A204.1 (cell line): Measurements from ENCODE around the gene RAD51AP1.

Source experiments
- FAIRE-seq: peaks from 2 replicates; lab custom pipeline; 2012; peaks lifted over from hg19 to GRCh38; lab: Jason Lieb, UNC

The RAD51AP1 gene

DNA sequence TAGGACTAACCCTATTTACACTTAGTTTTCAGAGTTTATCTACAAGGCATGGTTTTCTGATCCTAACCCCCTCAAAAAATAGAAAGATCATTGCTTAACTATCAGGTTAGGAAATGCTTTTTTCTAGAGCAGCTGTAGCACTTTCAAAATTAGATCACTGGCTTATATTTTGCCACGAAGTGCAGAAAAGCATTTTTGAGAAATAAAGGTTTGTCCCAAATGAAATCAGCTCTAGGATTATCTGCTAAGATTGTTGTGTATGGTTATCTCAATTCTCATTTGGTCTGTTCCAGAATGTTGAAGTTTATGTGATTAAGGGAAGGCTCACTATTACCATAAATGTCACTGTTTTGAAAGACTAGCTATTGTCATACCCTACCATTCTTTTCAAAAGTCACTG, 13.5 kb downstream of the RAD51AP1 start:
- FAIRE-seq, result no peak

DNA sequence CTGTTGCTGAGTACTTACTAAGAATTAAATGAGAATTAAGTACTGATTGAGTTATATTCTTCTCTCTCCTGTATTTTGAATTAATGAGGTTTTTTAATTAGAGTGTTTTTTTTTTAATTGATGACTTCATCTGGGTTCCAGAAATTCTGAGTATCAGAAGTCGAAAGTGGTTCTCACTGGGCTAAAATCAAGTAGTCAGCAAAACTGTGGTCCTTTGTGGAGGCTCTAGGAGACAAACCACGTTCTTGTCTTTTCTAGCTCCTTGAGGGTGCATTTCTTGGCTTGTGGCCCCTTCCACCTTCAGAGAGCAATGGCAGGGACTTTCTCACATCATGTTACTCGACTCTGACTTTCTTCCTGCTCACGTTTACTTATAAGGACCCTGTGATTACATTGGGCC, 15.3 kb downstream of the RAD51AP1 start:
- no peak for FAIRE-seq

DNA sequence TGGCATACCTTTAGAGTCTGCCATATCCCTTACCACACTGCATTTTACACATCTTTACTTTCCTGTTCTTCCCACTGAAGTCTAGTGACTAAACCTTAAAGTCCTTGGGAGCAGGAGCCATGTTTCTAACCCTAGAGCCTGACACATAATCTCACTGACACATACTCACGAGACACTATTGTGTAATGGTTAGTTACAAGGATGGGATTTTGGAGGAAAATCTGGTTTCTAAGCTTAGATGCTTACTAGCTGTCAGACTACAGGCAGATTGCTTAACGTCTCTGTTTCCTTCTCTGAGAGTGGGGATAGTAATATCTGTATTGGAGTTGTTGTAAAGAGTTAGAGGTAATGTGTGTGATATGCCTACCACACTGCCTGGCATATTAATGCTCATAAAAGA, 17.1 kb downstream of the RAD51AP1 start:
- FAIRE-seq, result no peak

DNA sequence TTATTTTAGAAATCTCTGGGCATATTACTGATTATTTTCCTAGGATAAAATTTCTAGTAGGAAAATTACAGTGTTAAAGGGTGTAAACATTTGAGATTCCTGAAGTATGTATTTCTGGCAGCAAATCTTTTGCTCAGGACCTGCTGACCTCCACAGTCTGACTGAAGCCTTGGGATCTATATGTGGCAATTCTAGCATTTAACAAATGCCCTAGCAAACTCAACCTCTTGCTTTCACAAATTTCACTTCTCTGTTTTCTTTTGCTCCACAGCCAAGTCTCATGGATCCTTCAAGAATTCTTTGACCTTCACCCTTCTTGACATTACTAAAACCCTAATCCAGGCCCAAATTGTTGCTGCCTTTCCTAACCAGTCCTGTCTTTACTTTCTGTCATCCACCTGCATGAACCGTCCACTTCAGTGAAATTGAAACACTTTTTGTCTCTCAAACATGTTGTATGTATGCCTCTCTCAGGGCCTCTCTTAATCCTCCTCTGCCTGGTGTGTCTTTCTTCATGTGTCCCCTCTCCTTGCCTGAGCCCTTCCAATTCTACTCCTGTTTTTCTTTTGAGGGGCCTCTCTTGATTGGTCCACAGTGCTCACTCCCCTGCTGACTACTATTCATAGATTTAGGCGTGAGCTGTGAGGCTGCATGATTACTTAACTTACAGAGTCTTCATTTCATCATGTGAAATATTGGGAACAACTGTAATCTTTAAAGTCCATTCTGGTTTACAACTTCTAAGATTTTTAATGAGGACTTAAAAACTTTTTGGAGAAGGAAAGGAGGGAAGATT, 18.2 kb downstream of the RAD51AP1 start:
- no peak for FAIRE-seq

DNA sequence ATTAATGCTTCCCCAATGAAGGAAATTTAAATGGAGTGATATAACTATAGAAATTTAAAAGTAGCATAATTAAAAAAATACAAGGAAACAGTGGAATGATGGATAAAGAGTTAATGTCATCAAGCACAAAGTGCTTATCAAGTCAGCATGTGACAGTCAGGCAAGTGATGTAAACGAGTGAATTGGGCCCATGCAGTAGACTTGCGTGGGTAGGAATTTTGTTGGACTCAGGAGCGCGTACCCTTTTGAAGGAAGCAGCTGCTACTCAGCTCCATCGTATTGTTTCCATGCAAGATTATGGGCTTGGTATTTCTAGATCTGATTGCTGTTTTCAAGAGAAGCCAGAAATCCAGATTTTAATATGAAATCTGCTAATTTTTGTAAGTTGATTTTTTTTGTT, 18.9 kb downstream of the RAD51AP1 start:
- FAIRE-seq, result no peak

DNA sequence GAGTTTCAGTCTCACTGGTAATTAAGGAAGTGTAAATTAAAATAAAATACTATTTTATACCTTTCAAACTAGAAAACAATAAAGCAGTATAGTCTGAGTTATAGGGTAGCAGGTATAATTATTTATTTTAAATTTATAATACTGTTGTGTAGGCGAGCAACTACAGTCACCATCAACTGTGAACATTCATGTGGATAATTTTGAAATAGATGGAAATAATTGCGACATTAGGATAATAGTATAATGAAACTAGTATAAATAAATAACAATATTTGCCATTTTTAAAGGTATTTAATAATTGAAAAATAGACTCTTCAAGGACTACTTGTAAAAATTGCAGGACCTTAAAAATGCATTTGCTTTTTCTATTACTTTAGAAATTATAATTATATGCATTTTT, 19.5 kb downstream of the RAD51AP1 start:
- FAIRE-seq, result no peak

DNA sequence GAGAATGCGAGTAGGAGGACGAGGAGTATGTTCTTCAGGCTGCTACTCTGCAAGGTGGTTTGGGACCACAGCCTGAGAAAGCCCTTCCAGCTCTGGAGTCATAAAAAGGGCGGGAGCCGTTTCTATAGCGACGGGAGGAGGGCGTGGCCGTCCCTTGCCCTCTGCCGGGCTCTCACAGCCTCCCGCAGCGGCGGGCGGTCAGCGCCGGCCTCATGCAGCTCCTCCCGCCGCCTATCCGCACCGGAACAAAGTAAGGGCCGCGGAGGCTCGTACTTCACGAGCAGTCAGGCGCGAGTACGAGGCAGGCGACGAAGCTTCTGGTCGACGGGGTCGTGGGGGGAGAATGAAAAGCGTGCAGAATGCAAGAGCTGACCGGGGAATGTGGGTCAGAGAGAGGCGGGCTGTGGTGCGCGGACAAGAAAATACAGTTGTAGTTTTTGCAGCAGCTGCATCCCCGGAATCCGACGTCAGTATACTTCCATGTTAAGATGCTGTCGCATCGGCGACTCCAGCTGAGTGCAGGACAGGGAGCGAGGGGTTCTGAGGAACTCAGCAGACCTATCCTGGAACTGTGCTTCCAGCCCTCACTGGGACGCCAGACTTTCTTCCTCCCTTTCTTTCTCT, 23.5 kb downstream of the RAD51AP1 start, which contains the start of gene DYRK4:
Gene DYRK4 (plus strand): TSS at position 175 of the 624 bp plus-strand sequence. CDS start 38 bp downstream, at position 213.
- FAIRE-seq, result no peak

DNA sequence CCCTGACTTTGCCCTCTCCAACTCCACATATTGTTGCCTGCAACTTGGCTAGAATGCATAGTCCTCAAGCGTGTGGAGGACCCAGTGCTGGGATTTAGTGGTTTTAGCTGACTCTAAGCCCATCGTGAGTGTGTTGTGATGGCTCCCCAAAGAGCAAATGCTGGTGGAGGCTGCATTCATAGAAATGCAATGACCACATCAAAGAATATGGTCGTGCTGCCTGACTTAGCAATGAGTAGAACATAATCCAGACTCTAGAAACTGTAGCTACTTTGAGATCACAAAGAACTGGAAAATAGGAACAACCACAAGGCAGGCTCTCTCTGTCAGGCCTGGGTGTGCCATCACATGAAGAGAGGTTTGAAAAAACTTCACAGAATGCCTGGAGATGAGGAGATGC, 24.6 kb downstream of the RAD51AP1 start:
- no peak for FAIRE-seq

DNA sequence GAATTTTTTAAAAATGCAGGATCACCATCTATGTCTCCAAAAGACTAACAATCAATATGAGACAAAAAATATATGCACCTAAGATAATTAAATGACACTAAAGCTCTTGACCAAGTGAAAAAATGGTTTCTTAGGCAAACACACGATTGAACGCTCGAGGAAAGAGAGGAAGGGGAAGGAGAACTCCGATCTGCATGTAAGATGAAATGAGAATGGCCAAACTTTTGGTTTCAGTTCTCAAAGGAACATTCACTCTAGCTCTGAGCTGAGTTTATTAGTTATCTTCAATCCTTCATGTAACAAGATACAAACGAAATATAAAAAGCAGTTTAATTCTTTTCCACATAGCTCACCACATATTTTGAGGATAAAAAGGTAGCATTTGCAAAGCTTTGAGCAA, 26.1 kb downstream of the RAD51AP1 start:
- no peak for FAIRE-seq

DNA sequence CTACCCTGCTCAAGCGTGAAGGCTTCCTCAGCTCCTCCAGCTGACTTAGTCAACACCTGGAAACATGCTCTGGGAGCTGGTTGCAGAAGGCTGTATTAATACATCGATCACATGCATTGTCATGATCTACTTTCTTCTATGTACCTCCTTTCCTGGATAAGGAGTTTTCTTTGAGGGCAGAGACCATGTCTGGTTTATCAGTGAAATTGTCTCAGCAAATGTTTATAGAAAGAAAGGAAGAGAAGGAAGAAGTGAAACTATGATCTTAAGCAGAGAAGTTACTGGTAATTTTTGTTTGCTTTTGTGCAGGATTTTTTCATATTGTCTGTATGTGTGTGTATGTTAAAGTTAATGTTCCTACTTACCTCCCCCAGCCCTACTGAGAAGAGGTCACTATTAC, 27.8 kb downstream of the RAD51AP1 start:
- no peak for FAIRE-seq

DNA sequence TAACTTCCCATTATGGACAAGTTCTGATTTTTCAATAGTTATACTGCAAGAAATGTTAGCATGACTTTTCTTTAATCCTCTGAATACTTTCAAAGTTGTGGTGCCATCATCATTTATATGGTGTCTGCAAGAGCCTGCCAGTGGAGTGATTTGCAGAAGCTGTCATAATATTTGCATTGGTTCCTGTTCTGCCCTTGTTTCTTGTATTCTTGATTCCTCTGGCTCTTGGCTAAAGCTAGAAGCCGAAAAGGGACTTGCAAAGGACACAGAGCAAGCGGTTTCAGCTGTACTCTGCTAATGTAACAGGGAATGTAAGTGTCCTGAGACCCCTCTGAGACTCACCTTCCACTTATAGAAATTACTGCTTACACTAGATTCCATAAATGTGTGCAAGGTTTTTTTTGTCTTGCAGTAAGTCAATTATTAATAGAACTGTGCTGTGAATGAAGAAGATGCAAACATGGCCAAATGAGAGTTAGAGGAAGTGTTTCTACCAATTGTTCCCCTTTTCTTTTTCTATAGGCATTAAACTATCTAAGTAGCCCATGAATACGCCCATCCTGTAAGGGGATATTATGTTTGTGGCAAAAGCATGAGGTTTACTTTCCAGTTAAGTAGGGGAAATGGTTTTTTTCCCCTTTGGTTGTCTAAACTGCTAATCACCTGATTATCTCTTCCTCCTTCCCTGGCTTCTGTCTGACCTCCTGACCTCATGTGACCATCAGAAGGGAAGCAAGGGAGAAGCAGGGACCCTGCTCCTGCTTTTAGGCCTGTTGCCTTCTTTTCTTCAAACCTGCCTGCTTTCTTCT, 28.6 kb downstream of the RAD51AP1 start:
- FAIRE-seq, result no peak

DNA sequence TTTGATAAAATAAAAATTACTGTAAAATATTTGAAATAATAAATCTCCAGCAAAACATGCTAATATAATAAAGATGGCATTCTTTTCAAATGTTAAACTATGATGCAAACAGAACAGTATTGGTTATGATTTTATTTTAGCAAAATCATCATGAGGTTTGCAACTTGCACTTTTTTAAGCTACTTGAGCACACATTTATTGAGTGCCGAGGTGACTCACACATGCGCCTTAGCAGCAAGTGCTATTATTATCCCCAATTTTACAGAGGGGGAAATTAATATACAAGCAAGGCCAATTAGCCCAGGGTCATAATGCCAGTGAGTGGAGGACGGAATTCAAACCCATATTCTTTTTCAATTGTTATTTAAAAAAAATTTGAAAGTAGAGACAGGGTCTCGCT, 30.6 kb downstream of the RAD51AP1 start:
- FAIRE-seq, result peak; percentile 48

DNA sequence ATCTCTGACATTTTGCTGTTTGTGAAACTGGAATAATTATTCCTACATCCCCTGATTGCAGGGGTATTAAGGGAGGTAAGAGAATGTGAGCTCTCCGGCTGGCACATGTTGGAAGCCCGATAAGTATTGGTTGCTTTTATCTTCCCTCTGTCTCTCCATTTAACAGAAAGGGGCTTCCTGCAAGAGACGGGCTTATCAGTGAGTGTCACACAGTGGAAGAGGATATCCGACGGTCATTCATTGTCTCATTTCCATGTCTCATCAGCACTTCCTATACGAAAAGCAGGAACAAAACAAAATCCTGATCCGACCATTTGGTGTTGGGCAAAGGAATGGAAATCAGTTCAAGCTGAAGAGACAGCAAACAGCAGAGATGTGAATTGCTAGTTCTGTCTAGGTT, 34.0 kb downstream of the RAD51AP1 start:
- FAIRE-seq, result no peak

DNA sequence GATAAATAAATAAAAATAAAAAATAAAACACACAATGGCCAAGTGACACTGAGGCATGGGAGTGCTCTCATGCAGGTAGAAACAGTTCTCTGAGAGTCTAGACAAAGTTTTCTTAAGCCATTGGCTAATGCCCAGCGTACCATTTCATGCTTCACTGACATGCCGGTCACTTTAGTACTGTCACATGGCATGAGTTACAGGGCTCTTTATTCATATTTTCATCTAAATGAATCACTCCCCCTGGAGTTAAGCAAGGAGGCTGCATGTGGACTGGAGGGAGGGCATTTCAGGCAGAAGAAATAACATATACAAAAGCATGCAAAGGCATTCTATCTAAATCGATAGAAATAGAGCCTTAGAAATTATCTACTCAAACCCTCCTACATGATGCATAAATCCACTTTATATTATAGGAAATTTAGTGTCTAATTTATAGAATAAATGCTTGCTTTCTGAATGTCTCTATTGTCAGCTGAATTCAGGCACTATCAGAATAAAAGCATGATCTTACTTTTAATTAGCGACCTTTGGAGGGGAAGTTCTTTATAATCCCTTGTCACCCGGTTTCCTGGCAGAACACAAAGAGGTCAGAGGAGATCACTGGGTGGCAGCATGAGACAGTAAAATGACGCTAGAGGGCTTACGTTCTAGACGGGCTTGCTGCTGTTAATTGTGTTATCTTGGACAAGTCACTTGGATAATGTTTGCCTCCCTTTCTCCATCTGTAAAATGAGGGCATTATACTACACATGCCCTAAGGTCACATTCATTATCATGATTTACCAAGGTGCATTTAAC, 40.8 kb downstream of the RAD51AP1 start:
- no peak for FAIRE-seq

DNA sequence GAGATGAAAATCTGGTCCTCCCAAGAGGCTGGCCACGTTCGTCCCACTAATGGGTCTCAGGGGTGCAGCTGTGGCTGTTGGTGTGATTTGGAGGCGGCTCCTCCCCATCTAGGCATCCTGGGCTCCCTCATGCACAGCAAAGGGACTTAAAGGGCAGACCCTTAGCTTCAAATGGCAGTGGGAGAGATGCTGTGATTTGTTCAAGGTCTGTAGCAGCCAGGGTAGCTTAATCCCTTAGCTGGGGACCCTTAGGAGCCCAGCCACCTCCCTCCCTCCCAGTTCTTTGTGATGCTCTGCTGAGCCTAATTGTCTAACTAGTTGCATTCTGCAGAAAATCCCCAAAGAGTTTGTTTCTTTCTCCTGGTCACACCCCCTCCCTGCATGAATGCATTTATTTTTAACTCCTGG, 41.6 kb downstream of the RAD51AP1 start:
- no peak for FAIRE-seq

DNA sequence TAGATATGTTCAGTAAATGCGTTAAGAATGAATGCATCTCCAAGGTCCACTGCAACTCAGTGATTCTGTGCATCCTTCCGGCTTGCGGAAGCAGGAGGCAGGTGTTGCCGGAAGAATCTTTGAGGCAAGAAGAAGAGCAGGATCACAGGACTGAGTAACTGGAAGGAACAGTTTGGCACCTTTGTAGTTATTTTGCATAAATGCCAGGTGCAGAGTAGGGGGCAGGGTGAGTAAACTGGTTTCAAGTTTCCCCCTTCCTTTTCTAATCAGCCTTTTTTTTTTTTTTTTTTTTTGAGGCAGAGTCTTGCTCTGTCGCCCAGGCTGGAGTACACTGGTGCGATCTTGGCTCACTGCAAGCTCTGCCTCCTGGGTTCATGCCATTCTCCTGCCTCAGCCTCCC, 45.6 kb downstream of the RAD51AP1 start:
- FAIRE-seq, result no peak

DNA sequence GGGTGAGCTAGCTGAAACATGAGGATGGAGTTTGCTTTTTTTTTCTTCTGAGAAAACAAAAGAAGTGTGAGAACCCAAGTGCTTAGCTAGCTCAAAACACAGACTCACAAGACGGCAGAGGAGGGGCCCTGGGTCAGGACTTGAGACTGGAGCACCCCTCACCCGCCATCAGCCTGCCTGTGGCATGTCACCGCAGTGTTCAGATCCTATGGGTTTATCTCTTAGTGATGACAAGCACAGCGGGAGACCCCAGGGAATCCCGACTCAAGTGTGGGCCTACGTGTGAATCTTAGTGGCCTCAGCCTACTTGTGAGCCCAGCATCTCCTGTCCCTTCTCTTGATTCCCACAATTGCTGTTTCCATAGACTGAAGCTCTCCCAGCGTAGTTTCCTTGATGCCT, 46.2 kb downstream of the RAD51AP1 start:
- no peak for FAIRE-seq

DNA sequence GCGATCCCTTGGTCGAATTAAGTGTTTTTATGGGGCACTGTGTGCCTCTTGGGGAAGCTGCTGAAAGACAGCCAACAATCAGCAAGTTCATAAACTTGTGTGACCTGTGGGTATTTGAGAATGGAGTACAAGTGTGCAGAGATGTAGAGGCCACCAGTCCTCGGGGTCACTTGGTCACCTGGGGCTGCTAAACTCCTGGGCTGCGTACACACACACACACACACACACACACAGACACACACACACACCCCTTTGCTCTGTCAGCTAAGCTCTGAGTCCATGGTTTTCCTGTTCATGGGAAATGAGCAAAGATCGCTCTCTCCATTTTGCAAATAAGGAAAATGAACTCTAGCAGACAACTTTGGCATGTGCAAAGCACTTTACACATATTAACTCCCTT, 47.8 kb downstream of the RAD51AP1 start:
- FAIRE-seq, result no peak

DNA sequence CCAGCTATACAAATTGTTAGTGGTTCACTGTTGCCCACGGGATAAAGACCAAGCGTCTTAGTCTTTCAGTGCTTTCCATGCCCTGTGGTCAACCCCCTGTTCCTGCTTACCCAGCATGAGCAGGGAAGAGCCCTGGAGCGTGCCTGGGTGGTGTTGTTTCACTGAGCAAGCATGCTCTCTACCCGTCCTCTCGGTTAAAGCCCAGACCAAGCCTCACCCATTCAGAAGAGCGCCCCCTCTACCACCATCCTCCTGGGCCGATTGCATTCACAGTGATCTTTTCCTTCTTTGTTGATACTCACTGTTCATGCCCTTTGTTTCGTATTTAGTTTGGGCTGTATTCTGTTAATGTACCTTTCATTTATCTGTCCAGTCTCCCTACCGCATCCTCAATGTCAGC, 48.4 kb downstream of the RAD51AP1 start:
- no peak for FAIRE-seq

DNA sequence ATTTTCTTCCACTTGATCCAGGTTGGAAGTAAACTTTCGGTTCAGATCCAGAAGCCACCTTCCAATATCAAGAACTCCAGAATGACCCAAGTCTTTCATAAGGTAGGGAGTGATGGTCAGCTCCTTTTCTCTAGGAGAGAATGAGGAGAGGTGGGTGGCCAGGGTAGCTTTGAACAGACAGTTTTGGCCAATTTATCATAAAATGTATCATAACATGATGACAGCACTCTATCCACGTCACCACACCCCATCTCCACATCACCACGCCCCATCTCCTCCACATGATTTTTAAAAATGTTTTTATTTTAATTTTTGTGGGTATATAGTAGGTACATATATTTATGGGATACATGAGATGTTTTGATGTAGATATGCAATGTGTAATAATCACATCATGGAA, 50.2 kb downstream of the RAD51AP1 start:
- no peak for FAIRE-seq

DNA sequence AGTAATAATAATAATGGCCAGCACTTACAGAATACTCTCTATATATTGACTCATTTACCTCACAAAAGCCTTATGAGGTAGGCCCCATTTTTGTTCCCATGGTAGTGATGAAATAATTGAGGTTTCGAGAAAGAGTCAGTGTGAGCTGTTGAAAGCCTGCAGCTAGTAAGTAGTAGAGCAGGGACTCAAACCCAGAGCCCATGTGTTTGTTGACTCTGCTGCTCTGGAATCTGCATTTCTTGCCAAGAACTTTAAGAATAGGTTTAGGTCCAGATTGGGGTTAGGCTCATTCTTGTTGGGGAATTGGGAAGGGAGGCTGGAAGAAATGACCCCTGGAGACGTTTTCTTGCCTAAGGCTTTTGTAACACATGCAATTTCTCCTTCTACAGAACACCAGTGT, 51.3 kb downstream of the RAD51AP1 start:
- no peak for FAIRE-seq

DNA sequence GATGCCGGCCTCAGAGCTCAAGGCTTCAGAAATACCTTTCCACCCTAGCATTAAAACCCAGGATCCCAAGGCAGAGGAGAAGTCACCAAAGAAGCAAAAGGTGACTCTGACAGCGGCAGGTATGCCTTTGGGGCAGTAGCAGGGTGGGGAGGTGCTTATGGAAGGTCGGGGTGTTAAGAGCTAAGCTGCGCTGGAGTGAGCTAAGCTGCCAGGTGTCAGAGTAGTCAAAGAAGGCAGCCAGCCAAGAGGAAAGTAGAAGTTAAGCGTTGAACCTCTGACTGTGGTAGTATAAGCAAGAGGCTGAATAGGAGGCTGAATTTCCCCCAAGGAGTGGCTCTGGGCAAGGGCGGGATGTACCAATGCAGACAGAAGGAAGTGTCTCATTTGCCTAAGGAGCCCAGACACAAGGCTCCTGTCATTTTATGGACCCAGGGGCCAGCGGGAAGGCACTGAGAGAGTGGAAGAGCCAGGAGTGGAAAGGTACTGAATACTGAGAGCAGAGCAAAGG, 52.5 kb downstream of the RAD51AP1 start:
- no peak for FAIRE-seq
